Activated CD4-positive, alpha-beta T cell treated with anti-CD3 and anti-CD28 coated beads, Interleukin-2, amount 50 U/mL, for 4 hours (primary cell): ENCODE data around the gene MTX3.

ENCODE experiments used
- DNase-seq, 2 experiments: peaks; one replicate each; pipeline ENCODE4 v3.0.0-alpha.2; 2020

The MTX3 gene

DNA sequence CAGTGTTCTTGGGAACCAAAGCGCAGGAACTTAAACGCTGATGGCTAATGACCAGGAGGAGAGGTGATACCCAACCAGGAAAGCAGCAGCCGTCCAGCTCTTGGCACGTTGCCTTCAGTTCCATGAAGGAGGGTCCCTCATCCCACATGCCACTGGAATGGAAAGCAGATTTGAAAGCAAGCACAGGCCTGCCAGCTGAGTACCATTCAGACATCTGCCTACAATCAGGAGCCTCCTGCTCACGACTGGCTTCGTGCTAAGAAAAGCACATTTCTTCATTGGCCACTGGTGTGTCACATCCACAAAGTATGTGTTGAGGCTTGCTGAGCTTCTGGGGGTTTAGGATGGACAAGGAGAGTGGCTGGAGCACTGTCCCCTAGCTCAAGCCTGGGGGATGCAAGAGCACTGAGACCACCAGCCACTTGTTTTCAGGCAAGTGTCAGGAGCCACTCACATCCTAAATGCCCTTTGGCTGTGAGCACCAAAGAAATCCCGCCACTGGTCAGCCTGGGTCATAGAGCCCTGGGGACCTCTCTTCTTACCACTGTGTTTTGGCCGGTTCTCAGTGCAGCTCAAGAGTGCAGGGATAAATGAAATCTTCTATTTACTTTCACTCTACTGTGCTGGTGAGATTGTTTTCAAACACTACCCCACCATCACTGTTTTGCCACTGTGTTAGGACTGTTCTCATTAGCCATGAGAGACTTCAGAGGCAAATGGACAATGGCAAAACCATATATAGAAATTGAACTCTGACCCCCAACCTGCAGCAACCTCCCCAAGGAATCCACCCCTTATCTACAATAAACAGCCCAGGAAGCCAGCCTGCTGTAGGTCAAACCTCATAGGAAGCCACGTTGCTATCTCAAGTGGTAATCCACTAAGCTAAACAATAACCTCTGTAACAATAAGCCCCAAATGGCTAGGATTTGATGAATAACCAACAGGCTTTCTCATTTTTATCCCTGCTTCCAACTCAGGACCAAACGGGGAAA lies 58.3 kb downstream of the MTX3 start:
- DNase-seq: no peak

DNA sequence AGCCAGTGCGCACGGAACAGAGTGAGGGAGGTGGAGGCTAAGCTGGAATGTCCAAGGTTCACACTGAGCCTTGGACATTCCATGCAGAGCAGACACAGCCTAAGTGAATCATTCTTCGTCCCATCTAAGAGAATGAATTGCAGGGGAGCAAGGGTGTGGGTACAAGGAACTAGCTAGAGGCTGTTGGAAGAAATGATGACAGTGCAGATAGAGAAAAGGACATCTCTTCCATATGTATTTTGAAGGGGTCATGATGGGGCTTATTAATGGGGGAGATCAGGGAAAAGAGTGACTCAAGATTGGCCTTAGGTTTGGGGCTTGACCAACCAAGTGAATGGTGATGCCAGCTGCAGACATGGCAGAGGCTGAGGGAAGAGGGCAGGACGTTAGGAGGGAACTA lies 59.2 kb downstream of the MTX3 start:
- no peak for DNase-seq

DNA sequence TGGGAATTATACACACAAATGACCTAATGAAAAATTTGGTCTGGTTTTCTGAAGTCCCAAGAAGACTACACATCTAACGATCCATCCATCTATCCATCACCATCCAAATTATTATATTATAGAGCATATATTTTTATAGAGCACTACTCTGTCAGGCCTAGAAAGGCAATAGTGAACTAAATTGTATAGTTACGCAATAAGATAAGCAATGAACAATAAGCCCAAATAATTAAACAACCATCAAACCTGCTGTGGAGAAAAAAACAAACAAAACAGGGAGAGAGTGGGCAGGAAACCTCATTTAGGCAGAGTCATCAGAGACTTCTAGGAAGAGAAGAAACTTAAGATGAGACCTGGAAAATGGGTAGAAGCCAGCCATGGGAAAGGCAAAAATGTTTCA lies 59.7 kb downstream of the MTX3 start:
- no peak for DNase-seq

DNA sequence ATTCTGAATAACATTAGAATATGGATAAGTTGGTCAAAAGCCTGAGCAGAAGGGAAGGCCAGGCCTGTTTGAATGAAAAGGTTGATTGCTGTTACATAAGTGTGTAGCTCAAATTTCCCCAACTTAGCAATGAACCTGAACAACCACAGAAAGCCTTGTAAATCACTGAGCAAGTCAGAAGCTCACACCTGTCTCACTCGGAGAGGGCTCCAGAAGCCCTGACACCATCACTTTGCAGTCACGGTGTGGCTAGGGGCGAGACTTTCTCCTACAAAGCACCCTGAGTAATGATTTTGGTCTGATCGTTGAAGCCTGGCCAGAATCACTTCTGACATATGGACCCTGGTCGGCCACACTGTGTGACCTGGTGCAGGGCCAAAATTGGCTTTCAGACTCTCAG lies 62.0 kb downstream of the MTX3 start:
- no peak for DNase-seq
